Mesenchymal stem cell (in vitro differentiated cells and primary cell): Measurements from ENCODE around the gene LTC4S.

Experiments
- DNase-seq: peaks from one replicate; pipeline ENCODE4 v3.0.0-alpha.2; 2013
- H2AFZ ChIP-seq: one replicate; pipeline ENCODE4 v1.6.1; 2013; ENCODE audit warnings: low read depth, mild to moderate bottlenecking, control low read depth, inconsistent platforms, low read length, moderate library complexity
- H2AK5ac ChIP-seq: 2 replicates; pipeline ENCODE4 v1.6.1; 2013; ENCODE audit warnings: low read length, moderate library complexity, mild to moderate bottlenecking, inconsistent platforms; ENCODE audit not compliant: severe bottlenecking
- H2BK120ac ChIP-seq: one replicate; pipeline ENCODE4 v1.6.1; 2013; ENCODE audit warnings: low read depth, mild to moderate bottlenecking, inconsistent platforms, low read length, moderate library complexity
- H2BK12ac ChIP-seq, 2 experiments: one replicate each; pipeline ENCODE4 v1.6.1; 2013; ENCODE audit warnings: inconsistent platforms in 2 of 2, low read length in 2 of 2, mild to moderate bottlenecking in 2 of 2, moderate library complexity in 2 of 2, control low read depth in 1 of 2
- H2BK15ac ChIP-seq: one replicate; pipeline ENCODE4 v1.6.1; 2013; ENCODE audit warnings: mild to moderate bottlenecking, low read depth, inconsistent platforms; ENCODE audit not compliant: poor library complexity, severe bottlenecking
- H2BK5ac ChIP-seq: 2 replicates; pipeline ENCODE4 v1.6.1; 2013; ENCODE audit warnings: low read depth, mild to moderate bottlenecking, low read length, control low read depth, inconsistent platforms; ENCODE audit not compliant: poor library complexity, severe bottlenecking
- H3K14ac ChIP-seq, 2 experiments: one replicate each; pipeline ENCODE4 v1.6.1; 2013; ENCODE audit warnings: inconsistent platforms in 2 of 2, low read length in 2 of 2, control low read depth in 1 of 2, mild to moderate bottlenecking in 1 of 2, moderate library complexity in 1 of 2
- H3K18ac ChIP-seq, 2 experiments: one replicate each; pipeline ENCODE4 v1.6.1; 2013; ENCODE audit warnings: inconsistent platforms in 2 of 2, low read length in 2 of 2, control low read depth in 1 of 2, low read depth in 1 of 2, mild to moderate bottlenecking in 1 of 2
- H3K23ac ChIP-seq, 2 experiments: one replicate each; pipeline ENCODE4 v1.6.1; 2013; ENCODE audit warnings: inconsistent platforms in 2 of 2, low read length in 2 of 2, mild to moderate bottlenecking in 2 of 2, moderate library complexity in 2 of 2, control low read depth in 1 of 2
- H3K27ac ChIP-seq: 2 replicates; pipeline ENCODE4 v1.5.1; 2013; ENCODE audit warnings: mild to moderate bottlenecking, moderate library complexity, low read length, control low read depth, inconsistent platforms; ENCODE audit not compliant: poor library complexity, severe bottlenecking
- H3K27me3 ChIP-seq, 2 experiments: 2 replicates each; pipeline versions ENCODE4 v1.6.1 to v1.7.0; 2013; ENCODE audit warnings: low read length in 2 of 2, mild to moderate bottlenecking in 2 of 2, moderate library complexity in 2 of 2, control low read depth in 1 of 2, inconsistent platforms in 1 of 2; ENCODE audit not compliant: control insufficient read depth in 1 of 2, insufficient read depth in 1 of 2
- H3K36me3 ChIP-seq, 2 experiments: 2 replicates each; pipeline versions ENCODE4 v1.6.1 to v1.7.0; 2013; ENCODE audit warnings: low read length in 2 of 2, control low read depth in 1 of 2, inconsistent platforms in 1 of 2, low read depth in 1 of 2, mild to moderate bottlenecking in 1 of 2; ENCODE audit not compliant: insufficient read depth in 2 of 2, control insufficient read depth in 1 of 2
- H3K4ac ChIP-seq, 2 experiments: one replicate each; pipeline ENCODE4 v1.6.1; 2013; ENCODE audit warnings: inconsistent platforms in 2 of 2, low read length in 2 of 2, mild to moderate bottlenecking in 2 of 2, moderate library complexity in 2 of 2, control low read depth in 1 of 2, low read depth in 1 of 2
- H3K4me1 ChIP-seq: 2 replicates; pipeline ENCODE4 v1.6.1; 2013; ENCODE audit warnings: low read depth, low read length, control low read depth; ENCODE audit not compliant: control insufficient read depth, insufficient read depth
- H3K4me2 ChIP-seq: 2 replicates; pipeline ENCODE4 v1.6.1; 2013; ENCODE audit warnings: low read length, mild to moderate bottlenecking, inconsistent platforms; ENCODE audit not compliant: poor library complexity, severe bottlenecking
- H3K4me3 ChIP-seq, 2 experiments: 2 replicates each; pipeline versions ENCODE4 v1.5.1 to v1.7.0; 2013; ENCODE audit warnings: low read length in 2 of 2, mild to moderate bottlenecking in 2 of 2, control low read depth in 1 of 2, low read depth in 1 of 2; ENCODE audit not compliant: insufficient read depth in 1 of 2
- H3K79me1 ChIP-seq: replicated peaks from 2 replicates; pipeline ENCODE4 v1.6.1; 2013; ENCODE audit warnings: mild to moderate bottlenecking, control low read depth, low read length, inconsistent platforms; ENCODE audit not compliant: poor library complexity, severe bottlenecking
- H3K9ac ChIP-seq: 2 replicates; pipeline ENCODE4 v1.7.0; 2013; ENCODE audit warnings: mild to moderate bottlenecking, low read length, moderate library complexity
- H3K9me3 ChIP-seq: 2 replicates; pipeline ENCODE4 v1.7.0; 2013; ENCODE audit warnings: mild to moderate bottlenecking, low read length; ENCODE audit not compliant: control insufficient read depth
- H4K8ac ChIP-seq: one replicate; pipeline ENCODE4 v1.6.1; 2013; ENCODE audit warnings: inconsistent platforms, mild to moderate bottlenecking, low read length, moderate library complexity
- H4K91ac ChIP-seq: one replicate; pipeline ENCODE4 v1.6.1; 2013; ENCODE audit warnings: mild to moderate bottlenecking, low read length, inconsistent platforms
- WGBS: methylation state at CpG from one replicate; pipeline ENCODE4 v1.1.7; 2013; ENCODE audit warnings: mixed read lengths; 5-methylcytosine and 5-hydroxymethylcytosine counted together

Gene LTC4S

DNA sequence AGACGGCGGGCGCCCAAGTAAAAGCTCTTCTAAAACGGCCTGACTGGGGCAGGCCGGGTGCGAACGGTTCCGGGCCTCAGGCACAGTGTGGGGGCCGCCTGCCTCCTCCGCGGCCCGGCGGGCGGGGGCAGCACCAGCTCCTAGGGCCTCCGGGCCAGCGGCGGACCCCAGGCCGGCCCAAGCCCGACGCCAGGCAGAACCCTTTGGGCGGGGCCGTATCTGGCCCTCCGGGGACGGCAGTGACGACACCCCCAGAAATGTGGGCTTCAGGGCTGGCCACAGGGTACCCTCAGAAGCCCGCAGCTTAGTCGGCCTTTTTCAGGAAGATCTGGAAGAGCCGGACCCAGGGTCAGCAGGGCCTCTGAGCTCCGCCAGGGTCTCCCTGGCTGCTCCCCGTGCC is 4.0 kb downstream of the LTC4S start:
- Histone ChIP-seq H3K4ac (no peak overlapping the region), H4K91ac (no peak overlapping the region), H3K4me1 (peaks cover 38% of the 10 kb centered on the region), H2AFZ (no peak overlapping the region), H3K14ac (no peak overlapping the region), H2BK120ac (no peak overlapping the region), H2BK15ac (no peak overlapping the region), H3K79me1 (peaks cover 28% of the 10 kb centered on the region), H3K18ac (no peak overlapping the region), H2AK5ac (no peak overlapping the region), H3K9me3 (no peaks in the 10 kb centered on the region), H3K4me3 (no peak overlapping the region), H4K8ac (no peak overlapping the region), H3K23ac (no peak overlapping the region), H2BK12ac (no peak overlapping the region), H2BK5ac (no peak overlapping the region), H3K27me3 (no peaks in the 10 kb centered on the region), H3K4me2 (no peak overlapping the region), H3K36me3 (peaks cover 51 to 62% of the 10 kb centered on the region in 2 experiments), H3K27ac (no peak overlapping the region), H3K9ac (no peak overlapping the region)
- DNase-seq, result no peak
- 98% methylated on average over 29 of the region's 30 CpGs for WGBS

DNA sequence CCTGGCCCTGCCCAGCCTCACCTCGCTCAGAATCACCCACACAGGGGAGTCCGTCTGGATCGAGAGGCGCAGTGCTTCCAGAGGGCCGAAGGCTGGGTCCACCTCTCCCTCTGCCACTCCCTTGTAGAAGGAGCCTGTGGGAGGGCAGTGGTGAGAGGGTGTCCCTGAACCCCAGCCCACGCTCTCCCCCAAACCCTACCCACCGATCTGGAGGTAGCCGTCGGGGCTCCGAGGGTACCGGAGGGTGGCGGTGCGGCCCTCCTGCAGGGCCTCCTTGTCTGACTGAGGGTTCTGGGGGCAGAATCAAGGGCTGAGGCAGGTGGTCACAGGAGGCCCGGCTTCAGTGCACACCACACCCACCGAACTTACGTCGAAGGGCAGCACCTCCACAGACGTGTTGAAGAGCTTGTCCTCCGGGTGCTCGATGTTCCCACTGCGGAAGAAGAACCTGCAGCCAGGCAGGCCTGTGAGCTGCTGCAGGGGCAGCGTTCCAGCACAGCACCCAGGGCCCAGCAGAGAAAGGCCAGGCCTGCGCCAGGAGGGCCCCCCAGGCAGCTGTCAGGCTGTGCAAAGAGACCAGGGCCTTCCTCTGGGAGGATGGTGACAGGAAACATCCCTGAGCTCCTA is 4.5 kb downstream of the LTC4S start:
- H3K9ac ChIP-seq, result no peak overlapping the region
- no peak overlapping the region for H3K4me3 ChIP-seq
- H2BK15ac ChIP-seq, result no peak overlapping the region
- H3K27me3 ChIP-seq, result no peaks in the 10 kb centered on the region
- H4K8ac ChIP-seq, result no peak overlapping the region
- H3K4me2 ChIP-seq, result no peak overlapping the region
- peaks cover 51 to 64% of the 10 kb centered on the region in 2 experiments for H3K36me3 ChIP-seq
- H2BK12ac ChIP-seq, result no peak overlapping the region
- H3K4me1 ChIP-seq, result peaks cover 41% of the 10 kb centered on the region
- H3K9me3 ChIP-seq, result no peaks in the 10 kb centered on the region
- H2AFZ ChIP-seq, result no peak overlapping the region
- no peak overlapping the region for H2BK5ac ChIP-seq
- H4K91ac ChIP-seq, result no peak overlapping the region
- no peak overlapping the region for H2BK120ac ChIP-seq
- 99% methylated on average over 17 of the region's 23 CpGs for WGBS
- DNase-seq, result no peak
- H3K14ac ChIP-seq, result no peak overlapping the region
- H2AK5ac ChIP-seq, result no peak overlapping the region
- H3K23ac ChIP-seq, result no peak overlapping the region
- no peak overlapping the region for H3K4ac ChIP-seq
- no peak overlapping the region for H3K27ac ChIP-seq
- H3K18ac ChIP-seq, result no peak overlapping the region
- peaks cover 30% of the 10 kb centered on the region for H3K79me1 ChIP-seq

DNA sequence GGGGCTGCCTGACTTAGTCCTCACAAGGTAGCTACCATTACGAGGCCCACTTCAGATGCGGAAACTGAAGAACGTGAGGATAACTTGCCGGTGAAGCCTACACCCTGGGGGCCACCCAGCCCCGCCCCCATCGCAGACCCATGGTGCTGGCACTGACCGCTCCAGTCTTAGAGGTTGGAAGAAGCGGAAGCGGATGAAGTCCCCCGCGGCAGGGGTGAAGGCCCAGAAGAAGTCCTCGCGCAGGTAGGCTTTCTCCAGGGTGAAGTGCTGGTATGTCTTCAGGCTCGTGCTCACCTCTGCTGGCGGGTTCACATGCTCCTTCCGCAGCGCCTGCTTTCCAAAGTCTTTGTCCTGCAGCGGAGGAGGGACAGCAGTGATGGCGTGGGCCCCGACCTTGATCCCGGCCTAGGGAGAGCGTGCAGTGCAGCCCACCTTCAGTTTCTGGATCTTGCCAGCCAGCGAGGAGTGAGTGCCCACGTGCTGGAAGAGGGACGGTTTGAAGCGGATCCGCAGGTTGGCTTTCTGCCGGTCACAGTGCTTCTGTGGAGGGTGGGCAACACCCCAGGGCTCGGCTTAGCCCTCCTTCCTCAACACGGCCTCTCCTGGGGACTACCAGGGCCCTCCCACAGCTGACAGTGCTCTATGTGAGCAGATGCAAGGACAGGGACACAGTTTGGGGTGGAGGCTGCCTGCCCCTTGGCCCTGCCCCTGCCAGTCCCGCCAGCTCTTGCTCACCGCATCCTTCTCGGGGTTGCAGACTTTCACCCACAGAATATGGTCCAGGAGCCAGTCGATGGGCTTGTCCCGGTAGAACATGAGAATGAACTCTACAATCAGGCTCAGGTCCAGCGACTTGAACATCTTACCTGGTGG is 5.2 kb downstream of the LTC4S start:
- H3K36me3 ChIP-seq, result peaks cover 51 to 67% of the 10 kb centered on the region in 2 experiments
- no peak overlapping the region for H3K4me2 ChIP-seq
- no peaks in the 10 kb centered on the region for H3K9me3 ChIP-seq
- no peak overlapping the region for H3K9ac ChIP-seq
- H3K18ac ChIP-seq, result no peak overlapping the region
- peaks cover 41% of the 10 kb centered on the region for H3K4me1 ChIP-seq
- no peak for DNase-seq
- H3K4ac ChIP-seq, result no peak overlapping the region
- no peak overlapping the region for H2AK5ac ChIP-seq
- H3K14ac ChIP-seq, result no peak overlapping the region
- no peak overlapping the region for H2BK15ac ChIP-seq
- H2BK5ac ChIP-seq, result no peak overlapping the region
- H4K8ac ChIP-seq, result no peak overlapping the region
- no peak overlapping the region for H4K91ac ChIP-seq
- H2AFZ ChIP-seq, result no peak overlapping the region
- no peak overlapping the region for H2BK12ac ChIP-seq
- H3K23ac ChIP-seq, result no peak overlapping the region
- H2BK120ac ChIP-seq, result no peak overlapping the region
- no peak overlapping the region for H3K27ac ChIP-seq
- no peak overlapping the region for H3K4me3 ChIP-seq
- H3K27me3 ChIP-seq, result no peaks in the 10 kb centered on the region
- H3K79me1 ChIP-seq, result peaks cover 30% of the 10 kb centered on the region
- WGBS, result 97% methylated on average over 36 of the region's 36 CpGs

DNA sequence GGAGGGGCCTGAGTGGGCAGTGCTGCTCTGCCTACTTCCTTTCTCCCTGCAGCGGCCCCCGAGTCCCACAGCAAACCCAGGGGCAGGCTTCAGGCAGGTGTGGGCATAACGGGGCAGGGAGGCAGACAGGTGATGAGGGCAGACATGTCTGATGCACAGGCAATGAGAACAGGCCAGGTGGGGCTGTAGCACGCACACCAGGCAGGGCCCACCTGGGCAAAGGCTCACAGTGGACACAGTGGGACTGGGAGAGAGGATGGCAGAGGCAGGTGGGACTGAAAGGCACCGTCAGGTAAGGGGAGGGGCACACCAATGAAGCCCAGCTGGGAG is 5.8 kb downstream of the LTC4S start:
- Histone ChIP-seq H2AFZ (no peak overlapping the region), H2BK15ac (no peak overlapping the region), H3K79me1 (peaks cover 30% of the 10 kb centered on the region), H3K23ac (no peak overlapping the region), H2BK12ac (no peak overlapping the region), H3K4me2 (no peak overlapping the region), H2BK5ac (no peak overlapping the region), H4K8ac (no peak overlapping the region), H3K36me3 (peaks cover 51 to 73% of the 10 kb centered on the region in 2 experiments), H2AK5ac (no peak overlapping the region), H3K18ac (no peak overlapping the region), H3K4me3 (no peak overlapping the region), H3K9ac (no peak overlapping the region), H3K27ac (no peak overlapping the region), H2BK120ac (no peak overlapping the region), H3K14ac (no peak overlapping the region), H3K9me3 (no peaks in the 10 kb centered on the region), H3K4me1 (peaks cover 41% of the 10 kb centered on the region), H3K27me3 (no peaks in the 10 kb centered on the region), H3K4ac (no peak overlapping the region), H4K91ac (no peak overlapping the region)
- no peak for DNase-seq
- 93% methylated on average over 5 of the region's 5 CpGs for WGBS
